ENCODE measurements around the gene DPP10.

Gene DPP10

GRCh38 chr2:115574667-115575066, 1132.2 kb downstream of the DPP10 start:
- no peak overlapping the region for H3K27ac ChIP-seq (ENCODE audit: low read depth, low read length, poor library complexity, severe bottlenecking)
- no peaks in the 10 kb centered on the region for H3K9me3 ChIP-seq (ENCODE audit: low read length)
- H3K9ac ChIP-seq (ENCODE audit: low read length): no peak overlapping the region
- no peaks in the 10 kb centered on the region for H3K36me3 ChIP-seq (ENCODE audit: insufficient read depth, low read length)
- no peaks in the 10 kb centered on the region for H3K4me1 ChIP-seq (ENCODE audit: insufficient read depth, low read length, severe bottlenecking)
- no peaks in the 10 kb centered on the region for H4K20me1 ChIP-seq (ENCODE audit: insufficient read depth, low read length)
- H3K4me3 ChIP-seq (ENCODE audit: low read depth, low read length, poor library complexity, severe bottlenecking): no peak overlapping the region
- H3K79me2 ChIP-seq (ENCODE audit: insufficient read depth, low read length): no peaks in the 10 kb centered on the region
- no peak overlapping the region for H3K4me2 ChIP-seq (ENCODE audit: low read length)
- H3F3A ChIP-seq (ENCODE audit: insufficient read depth, low read length): no peaks in the 10 kb centered on the region
- TF ChIP-seq CTCF (IDR thresholded peaks at IDR 0.05; ENCODE audit: low read length) (no peak), EZH2 (IDR thresholded peaks at IDR 0.05; ENCODE audit: borderline replicate concordance, low read length) (no peak)
- no peak overlapping the region for H2AFZ ChIP-seq (ENCODE audit: low read length)
- H3K27me3 ChIP-seq (ENCODE audit: insufficient read depth, low read length): no peaks in the 10 kb centered on the region
- no peaks in the 10 kb centered on the region for H3K9me2 ChIP-seq (ENCODE audit: low read depth, low read length)

- Histone ChIP-seq H3K27me3 (ENCODE audit: insufficient read depth, low read length) (no peaks in the 10 kb centered on the region), H3K4me3 (ENCODE audit: low read depth, low read length, poor library complexity, severe bottlenecking) (no peak overlapping the region), H3K27ac (ENCODE audit: low read depth, low read length, poor library complexity, severe bottlenecking) (no peak overlapping the region), H3K9me2 (ENCODE audit: low read depth, low read length) (no peaks in the 10 kb centered on the region), H3K9ac (ENCODE audit: low read length) (no peak overlapping the region), H3F3A (ENCODE audit: insufficient read depth, low read length) (no peaks in the 10 kb centered on the region), H3K9me3 (ENCODE audit: low read length) (no peaks in the 10 kb centered on the region), H3K36me3 (ENCODE audit: insufficient read depth, low read length) (no peaks in the 10 kb centered on the region), H2AFZ (ENCODE audit: low read length) (no peak overlapping the region), H3K79me2 (ENCODE audit: insufficient read depth, low read length) (no peaks in the 10 kb centered on the region), H3K4me2 (ENCODE audit: low read length) (no peak overlapping the region), H4K20me1 (ENCODE audit: insufficient read depth, low read length) (no peaks in the 10 kb centered on the region), H3K4me1 (ENCODE audit: insufficient read depth, low read length, severe bottlenecking) (no peaks in the 10 kb centered on the region)
- TF ChIP-seq EZH2 (IDR thresholded peaks at IDR 0.05; ENCODE audit: borderline replicate concordance, low read length) (no peak), CTCF (IDR thresholded peaks at IDR 0.05; ENCODE audit: low read length) (no peak)
Measured at GRCh38 chr2:115580784-115581183, 1138.3 kb downstream of the DPP10 start.

GRCh38 chr2:115584507-115584906, 1142.1 kb downstream of the DPP10 start:
- Histone ChIP-seq H3K36me3 (ENCODE audit: insufficient read depth, low read length) (no peaks in the 10 kb centered on the region), H4K20me1 (ENCODE audit: insufficient read depth, low read length) (no peaks in the 10 kb centered on the region), H3K27ac (ENCODE audit: low read depth, low read length, poor library complexity, severe bottlenecking) (no peak overlapping the region), H3K4me2 (ENCODE audit: low read length) (no peak overlapping the region), H3K79me2 (ENCODE audit: insufficient read depth, low read length) (no peaks in the 10 kb centered on the region), H3K4me1 (ENCODE audit: insufficient read depth, low read length, severe bottlenecking) (no peaks in the 10 kb centered on the region), H2AFZ (ENCODE audit: low read length) (no peak overlapping the region), H3K9me3 (ENCODE audit: low read length) (no peaks in the 10 kb centered on the region), H3F3A (ENCODE audit: insufficient read depth, low read length) (no peaks in the 10 kb centered on the region), H3K4me3 (ENCODE audit: low read depth, low read length, poor library complexity, severe bottlenecking) (no peak overlapping the region), H3K9me2 (ENCODE audit: low read depth, low read length) (no peaks in the 10 kb centered on the region), H3K27me3 (ENCODE audit: insufficient read depth, low read length) (no peaks in the 10 kb centered on the region), H3K9ac (ENCODE audit: low read length) (no peak overlapping the region)
- no peak for TF ChIP-seq EZH2 (IDR thresholded peaks at IDR 0.05; ENCODE audit: borderline replicate concordance, low read length)
- no peak for TF ChIP-seq CTCF (IDR thresholded peaks at IDR 0.05; ENCODE audit: low read length)

Measured in OCI-LY1 (cell line).